Astrocyte (in vitro differentiated cells and primary cell): ENCODE data around the gene B4GALT5. TPM values are rescaled to one million over a fixed set of nuclear protein-coding genes. Genes with fewer than 3 reads are reported as not detected.

ENCODE experiments used
- DNase-seq: peaks from one replicate; pipeline ENCODE4 v3.0.0-alpha.2; 2010; ENCODE audit warnings: low read depth
- FAIRE-seq: peaks from 2 replicates; lab custom pipeline; 2011; peaks lifted over from hg19 to GRCh38; lab: Jason Lieb, UNC
- H2AFZ ChIP-seq: 2 replicates; pipeline ENCODE4 v1.6.0; 2012; ENCODE audit warnings: low read depth, low read length, inconsistent platforms
- H3K27ac ChIP-seq: 2 replicates; pipeline ENCODE4 v1.5.1; 2011; ENCODE audit warnings: low read depth, low read length, inconsistent platforms
- H3K27me3 ChIP-seq: 2 replicates; pipeline ENCODE4 v1.6.0; 2011; ENCODE audit warnings: low read length, inconsistent platforms; ENCODE audit not compliant: insufficient read depth
- H3K36me3 ChIP-seq: 2 replicates; pipeline ENCODE4 v1.5.1; 2011; ENCODE audit warnings: low read length, inconsistent platforms; ENCODE audit not compliant: insufficient read depth
- H3K4me1 ChIP-seq: 2 replicates; pipeline ENCODE4 v1.5.1; 2011; ENCODE audit warnings: low read length, inconsistent platforms; ENCODE audit not compliant: insufficient read depth
- H3K4me2 ChIP-seq: 2 replicates; pipeline ENCODE4 v1.6.0; 2012; ENCODE audit warnings: low read length, inconsistent platforms
- H3K4me3 ChIP-seq: 2 replicates; pipeline ENCODE4 v1.5.1; 2011; ENCODE audit warnings: low read depth, mild to moderate bottlenecking, low read length, inconsistent platforms; ENCODE audit not compliant: insufficient read depth
- H3K79me2 ChIP-seq: 2 replicates; pipeline ENCODE4 v1.6.0; 2012; ENCODE audit warnings: mild to moderate bottlenecking, low read length, inconsistent platforms; ENCODE audit not compliant: insufficient read depth
- H3K9ac ChIP-seq: 2 replicates; pipeline ENCODE4 v1.6.0; 2012; ENCODE audit warnings: mild to moderate bottlenecking, low read length, inconsistent platforms
- H3K9me3 ChIP-seq: 2 replicates; pipeline ENCODE4 v1.5.1; 2012; ENCODE audit warnings: low read depth, mild to moderate bottlenecking, low read length, inconsistent platforms; ENCODE audit not compliant: insufficient read depth
- H4K20me1 ChIP-seq: 2 replicates; pipeline ENCODE4 v1.6.0; 2012; ENCODE audit warnings: low read length, inconsistent platforms; ENCODE audit not compliant: insufficient read depth
- H3K27ac Mint-ChIP-seq: one replicate; pipeline ENCODE4 v1.8.0; 2021; ENCODE audit warnings: mild to moderate bottlenecking, mixed read lengths; ENCODE audit not compliant: unreplicated experiment
- H3K27me3 Mint-ChIP-seq: one replicate; pipeline ENCODE4 v1.8.0; 2021; ENCODE audit warnings: low read depth, mixed read lengths; ENCODE audit not compliant: unreplicated experiment
- H3K36me3 Mint-ChIP-seq: one replicate; pipeline ENCODE4 v1.8.0; 2021; ENCODE audit warnings: low read depth, mixed read lengths; ENCODE audit not compliant: unreplicated experiment
- H3K4me1 Mint-ChIP-seq: one replicate; pipeline ENCODE4 v1.8.0; 2021; ENCODE audit warnings: low read depth, mixed read lengths; ENCODE audit not compliant: unreplicated experiment
- H3K4me3 Mint-ChIP-seq: one replicate; pipeline ENCODE4 v1.8.0; 2021; ENCODE audit warnings: mild to moderate bottlenecking, moderate library complexity, mixed read lengths; ENCODE audit not compliant: unreplicated experiment
- H3K9me3 Mint-ChIP-seq: one replicate; pipeline ENCODE4 v1.8.0; 2021; ENCODE audit warnings: mild to moderate bottlenecking, mixed read lengths; ENCODE audit not compliant: unreplicated experiment
- EZH2 ChIP-seq: IDR thresholded peaks from 2 replicates; pipeline ENCODE4 v1.6.1; 2012; ENCODE audit warnings: mild to moderate bottlenecking, low read length, inconsistent platforms; ENCODE audit not compliant: insufficient read depth
- total RNA-seq: library from RNA; stranded (reverse); gene quantifications from 2 replicates; pipeline ENCODE4 v1.2.1, GENCODE V29; 2021
- TF ChIP-seq, protein P1 (sequence below): IDR thresholded peaks from 2 replicates; pipeline ENCODE4 v1.5.1; 2011; ENCODE audit warnings: low read depth, mild to moderate bottlenecking, inconsistent platforms, low read length, moderate library complexity; ENCODE audit not compliant: insufficient read depth

Gene B4GALT5
- total RNA-seq, 1 donor from 2014 or later, result 41.9 TPM

DNA sequence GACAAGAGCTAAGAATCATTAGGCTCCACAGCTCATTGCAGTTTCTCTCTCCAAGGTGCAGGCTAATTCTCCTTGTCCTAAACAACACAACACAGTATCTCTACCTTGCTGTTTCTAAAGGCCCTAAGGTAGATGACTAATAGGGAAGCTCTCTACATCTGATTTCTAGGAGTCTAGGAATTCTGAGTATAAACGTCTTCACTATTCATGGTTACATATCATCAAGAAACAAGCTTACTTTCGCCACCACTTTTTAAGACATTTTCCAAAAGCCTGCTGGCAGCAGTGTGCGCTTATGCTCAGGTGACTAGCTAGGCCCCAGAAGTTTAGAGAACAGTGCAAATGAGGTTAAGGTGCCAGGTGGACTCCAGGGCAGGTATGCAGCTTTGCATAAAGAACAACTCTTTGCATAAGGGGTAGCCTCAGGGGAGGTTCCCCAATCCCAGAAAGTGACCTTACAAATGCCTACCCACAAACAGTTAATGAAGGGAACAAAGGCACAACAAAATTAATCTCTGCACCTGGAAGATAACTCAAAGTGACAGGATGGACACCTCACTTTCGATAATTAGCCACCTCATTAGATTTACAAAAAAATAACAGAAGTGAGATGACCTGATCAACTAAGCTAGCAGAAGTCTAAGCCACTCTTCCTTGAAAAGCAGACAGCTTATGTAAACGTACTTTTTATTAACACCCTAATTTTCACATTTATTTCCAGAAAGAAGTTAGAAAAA, 20.1 kb downstream of the B4GALT5 start:
- TF ChIP-seq, protein P1, sequence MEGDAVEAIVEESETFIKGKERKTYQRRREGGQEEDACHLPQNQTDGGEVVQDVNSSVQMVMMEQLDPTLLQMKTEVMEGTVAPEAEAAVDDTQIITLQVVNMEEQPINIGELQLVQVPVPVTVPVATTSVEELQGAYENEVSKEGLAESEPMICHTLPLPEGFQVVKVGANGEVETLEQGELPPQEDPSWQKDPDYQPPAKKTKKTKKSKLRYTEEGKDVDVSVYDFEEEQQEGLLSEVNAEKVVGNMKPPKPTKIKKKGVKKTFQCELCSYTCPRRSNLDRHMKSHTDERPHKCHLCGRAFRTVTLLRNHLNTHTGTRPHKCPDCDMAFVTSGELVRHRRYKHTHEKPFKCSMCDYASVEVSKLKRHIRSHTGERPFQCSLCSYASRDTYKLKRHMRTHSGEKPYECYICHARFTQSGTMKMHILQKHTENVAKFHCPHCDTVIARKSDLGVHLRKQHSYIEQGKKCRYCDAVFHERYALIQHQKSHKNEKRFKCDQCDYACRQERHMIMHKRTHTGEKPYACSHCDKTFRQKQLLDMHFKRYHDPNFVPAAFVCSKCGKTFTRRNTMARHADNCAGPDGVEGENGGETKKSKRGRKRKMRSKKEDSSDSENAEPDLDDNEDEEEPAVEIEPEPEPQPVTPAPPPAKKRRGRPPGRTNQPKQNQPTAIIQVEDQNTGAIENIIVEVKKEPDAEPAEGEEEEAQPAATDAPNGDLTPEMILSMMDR, result no peak
- no peak for TF ChIP-seq EZH2
- DNase-seq, result no peak
- no peaks in the 10 kb centered on the region for H3K9me3 ChIP-seq
- H3K4me1 ChIP-seq, result peaks cover 24% of the 10 kb centered on the region
- no peak overlapping the region for H2AFZ ChIP-seq
- peaks cover 75% of the 10 kb centered on the region for H4K20me1 ChIP-seq
- Mint-ChIP-seq H3K36me3 (no peaks in the 10 kb centered on the region), H3K27me3 (no peaks in the 10 kb centered on the region), H3K9me3 (no peaks in the 10 kb centered on the region), H3K27ac (no peak overlapping the region), H3K4me1 (peaks cover 41% of the 10 kb centered on the region), H3K4me3 (peak overlapping the region; percentile 41)
- peaks cover 98% of the 10 kb centered on the region for H3K79me2 ChIP-seq
- no peaks in the 10 kb centered on the region for H3K27me3 ChIP-seq
- no peak overlapping the region for H3K9ac ChIP-seq
- H3K27ac ChIP-seq, result no peak overlapping the region
- H3K36me3 ChIP-seq, result no peaks in the 10 kb centered on the region
- H3K4me3 ChIP-seq, result no peak overlapping the region
- H3K4me2 ChIP-seq, result no peak overlapping the region
- no peak for FAIRE-seq

DNA sequence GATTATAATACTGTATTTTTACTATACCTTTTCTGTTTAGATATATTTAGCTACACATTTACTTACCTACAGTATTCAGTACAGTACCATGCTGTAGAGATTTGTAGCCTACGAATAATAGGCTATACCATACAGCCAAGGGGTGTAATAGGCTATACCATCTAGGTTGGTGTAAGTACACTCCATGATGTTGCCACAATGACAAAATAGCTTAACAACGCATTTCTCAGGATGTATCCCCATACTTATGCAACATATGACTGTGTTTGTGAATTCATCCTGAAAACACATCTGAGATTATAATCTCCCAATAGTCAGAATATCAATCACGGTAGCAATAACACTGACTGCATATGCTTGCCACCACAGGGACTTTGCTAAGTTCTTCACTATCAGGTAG, 20.7 kb downstream of the B4GALT5 start:
- DNase-seq, result no peak
- TF ChIP-seq, protein P1, result no peak
- TF ChIP-seq EZH2, result no peak
- FAIRE-seq, result no peak
- Mint-ChIP-seq H3K36me3 (no peaks in the 10 kb centered on the region), H3K9me3 (no peaks in the 10 kb centered on the region), H3K27me3 (no peaks in the 10 kb centered on the region), H3K4me1 (peaks cover 43% of the 10 kb centered on the region), H3K27ac (no peak overlapping the region), H3K4me3 (no peak overlapping the region)
- Histone ChIP-seq H3K9me3 (no peaks in the 10 kb centered on the region), H3K27me3 (no peaks in the 10 kb centered on the region), H3K4me3 (no peak overlapping the region), H3K9ac (no peak overlapping the region), H3K27ac (no peak overlapping the region), H2AFZ (no peak overlapping the region), H3K4me2 (no peak overlapping the region), H3K79me2 (peaks cover 98% of the 10 kb centered on the region), H3K4me1 (peaks cover 22% of the 10 kb centered on the region), H4K20me1 (peaks cover 74% of the 10 kb centered on the region), H3K36me3 (no peaks in the 10 kb centered on the region)

DNA sequence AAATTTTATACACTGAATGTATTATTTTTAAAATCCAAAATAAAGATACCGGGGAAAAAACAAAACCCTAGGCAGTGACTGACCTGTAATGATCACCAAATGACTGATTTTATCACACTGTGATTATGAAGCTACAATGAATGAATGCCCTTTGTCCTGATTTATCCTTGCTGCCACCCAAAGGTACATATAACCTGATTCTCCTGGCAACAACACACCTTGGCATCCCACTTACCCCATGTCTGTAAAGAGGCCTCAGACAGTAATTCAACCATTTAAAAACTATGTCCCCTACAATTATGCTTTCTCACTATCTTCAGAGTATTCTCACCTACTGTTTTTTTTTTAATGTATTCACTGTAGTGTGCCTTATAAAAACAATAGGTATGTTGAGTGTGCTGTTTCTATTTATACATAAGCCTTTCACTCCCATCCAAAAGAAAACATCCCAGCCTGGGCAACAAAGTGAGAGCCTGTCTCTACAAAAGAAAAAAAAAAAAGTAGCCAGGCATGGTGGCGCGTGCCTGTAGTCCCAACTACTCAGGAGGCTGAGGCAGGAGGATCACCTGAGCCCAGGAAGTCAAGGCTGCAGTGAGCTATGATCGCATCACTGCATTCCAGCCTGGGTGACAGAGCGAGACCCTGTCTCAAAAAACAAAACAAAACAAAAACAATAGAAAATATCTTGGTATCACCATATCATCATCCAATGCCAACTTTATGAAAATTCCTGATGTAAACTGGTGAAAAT, 21.7 kb downstream of the B4GALT5 start:
- Histone ChIP-seq H3K9me3 (no peaks in the 10 kb centered on the region), H2AFZ (no peak overlapping the region), H3K36me3 (no peaks in the 10 kb centered on the region), H3K4me1 (peaks cover 18% of the 10 kb centered on the region), H3K9ac (no peak overlapping the region), H4K20me1 (peaks cover 73% of the 10 kb centered on the region), H3K4me3 (no peak overlapping the region), H3K27ac (no peak overlapping the region), H3K4me2 (no peak overlapping the region), H3K27me3 (no peaks in the 10 kb centered on the region), H3K79me2 (peaks cover 98% of the 10 kb centered on the region)
- H3K27ac Mint-ChIP-seq, result peak overlapping the region; percentile 34
- no peak for DNase-seq
- no peak for FAIRE-seq
- H3K9me3 Mint-ChIP-seq, result no peaks in the 10 kb centered on the region
- no peak overlapping the region for H3K4me3 Mint-ChIP-seq
- no peak for TF ChIP-seq EZH2
- TF ChIP-seq, protein P1, result no peak
- no peaks in the 10 kb centered on the region for H3K36me3 Mint-ChIP-seq
- no peaks in the 10 kb centered on the region for H3K27me3 Mint-ChIP-seq
- peaks cover 47% of the 10 kb centered on the region for H3K4me1 Mint-ChIP-seq
